Measurements from ENCODE around the gene EMC8. TPM values are rescaled to one million over a fixed set of nuclear protein-coding genes. Genes with fewer than 3 reads are reported as not detected.

The EMC8 gene
- total and polyA plus RNA-seq, 2 experiments from 2014 or later = 51.1 to 69.4 TPM

GRCh38 chr16:85828166-85828565 is 28.8 kb upstream of the EMC8 start (continued):
- TF ChIP-seq ZNF462 (CRISPR knock-in tag; IDR thresholded peaks at IDR 0.05) (no peak), POLR2AphosphoS5 (IDR thresholded peaks at IDR 0.05; ENCODE audit: low read depth) (no peak)

DNA sequence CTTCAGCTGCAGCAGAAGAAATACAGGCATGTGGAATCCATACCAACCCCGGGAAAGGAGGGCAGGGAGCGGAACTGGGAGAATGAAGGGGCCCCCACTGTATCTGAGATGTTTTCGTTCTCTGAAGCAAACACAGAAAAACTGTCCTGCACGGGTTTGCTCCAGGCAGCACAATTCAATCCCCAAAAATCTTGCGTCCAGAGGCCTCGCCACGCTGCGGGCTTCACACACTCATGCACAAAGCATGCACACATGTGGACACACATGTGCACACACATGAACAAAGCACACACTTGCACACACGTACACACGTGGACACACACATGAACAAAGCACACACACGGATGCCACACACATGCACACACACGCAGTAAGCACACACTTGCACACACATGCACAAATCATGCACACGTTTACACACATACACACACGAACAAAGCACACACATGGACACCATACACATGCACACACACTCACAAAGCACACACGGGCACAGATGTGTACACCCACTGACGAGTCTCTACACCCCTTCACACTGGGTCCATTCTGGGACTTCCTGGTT is 27.4 kb upstream of the EMC8 start:
- H3K9me2 ChIP-seq (ENCODE audit: insufficient read depth) = peaks cover 7% of the 10 kb centered on the region; the same call in 1 of the 2 replicates
- no peaks in the 10 kb centered on the region for H4K20me1 ChIP-seq (replicated peaks; ENCODE audit: insufficient read depth)
- H3K4me1 ChIP-seq (ENCODE audit: insufficient read depth) = no peaks in the 10 kb centered on the region
- ATAC-seq = no peak
- DNase-seq (ENCODE audit: low spot score) = no peak
- H3K79me2 ChIP-seq (replicated peaks; ENCODE audit: insufficient read depth) = no peaks in the 10 kb centered on the region
- Mint-ChIP-seq H3K4me3 (no peak overlapping the region), H3K4me1 (no peaks in the 10 kb centered on the region; the same call in 2 of the 3 replicates), H3K36me3 (ENCODE audit: low read depth) (no peaks in the 10 kb centered on the region), H3K27me3 (ENCODE audit: insufficient read depth, low read depth, poor library complexity) (peaks cover 7% of the 10 kb centered on the region), H3K27ac (no peak overlapping the region), H3K9me3 (no peaks in the 10 kb centered on the region)
- H3F3A ChIP-seq (replicated peaks; ENCODE audit: low read depth) = no peaks in the 10 kb centered on the region
- no peaks in the 10 kb centered on the region for H3K36me3 ChIP-seq (ENCODE audit: insufficient read depth)
- no peak overlapping the region for H3K4me2 ChIP-seq
- no peak overlapping the region for H3K4me3 ChIP-seq
- no peak overlapping the region for H3K27ac ChIP-seq (ENCODE audit: low read depth)
- H3K27me3 ChIP-seq (ENCODE audit: insufficient read depth) = no peaks in the 10 kb centered on the region
- no peak overlapping the region for H2AFZ ChIP-seq
- TF ChIP-seq ZNF462 (CRISPR knock-in tag; IDR thresholded peaks at IDR 0.05) (no peak), ETS1 (IDR thresholded peaks at IDR 0.05) (no peak), ZNF331 (CRISPR knock-in tag; IDR thresholded peaks at IDR 0.05; ENCODE audit: low read depth) (no peak), CREB1 (CRISPR knock-in tag; IDR thresholded peaks at IDR 0.05; ENCODE audit: low read depth) (no peak)

All from GM23338 (cell line).